Colonic mucosa (tissue), 4 donors: ENCODE data around the gene SLC5A4. TPM values are rescaled to one million over a fixed set of nuclear protein-coding genes. Genes with fewer than 3 reads are reported as not detected.
"Not testable (repeated sequence)": the region's sequence is repeated elsewhere in the genome, so short reads cannot be mapped to it uniquely, and the experiment has no call there.

Source experiments
- DNase-seq: peaks from one replicate; pipeline ENCODE4 v3.0.0-alpha.2; 2020
- H3K27ac ChIP-seq: fragments of 200-600 bp; one replicate; pipeline ENCODE4 v1.8.0; 2021
- H3K27me3 ChIP-seq: fragments of 200-600 bp; one replicate; pipeline ENCODE4 v1.8.0; 2021
- H3K36me3 ChIP-seq: fragments of 200-600 bp; one replicate; pipeline ENCODE4 v1.8.0; 2021
- H3K4me1 ChIP-seq: fragments of 200-600 bp; one replicate; pipeline ENCODE4 v1.8.0; 2021; ENCODE audit warnings: mild to moderate bottlenecking
- H3K4me3 ChIP-seq: fragments of 200-600 bp; one replicate; pipeline ENCODE4 v1.8.0; 2021
- H3K9ac ChIP-seq, 2 donors: one replicate each; pipeline ENCODE4 v1.7.0; 2013; ENCODE audit warnings: control low read depth in 2 of 2, low read depth in 2 of 2, low read length in 2 of 2
- H3K9me3 ChIP-seq: fragments of 200-600 bp; one replicate; pipeline ENCODE4 v1.8.0; 2021
- intact Hi-C: fragments of 100-400 bp; cut with DNase I; formaldehyde crosslinking; loops from one replicate; pipeline ENCODE4 v1.14.1; 2022
- total RNA-seq, 2 donors: library from RNA; stranded (reverse); fragmentation: NEBNext Ultra II Directional in 1 of 2; extraction: Animal tissue kit (Norgen Biotek cat#: 25700) in 1 of 2; gene quantifications; one replicate each; pipeline ENCODE4 v1.2.1, GENCODE V29; 2021
- TF ChIP-seq, protein P1 (sequence below): fragments of 200-600 bp; IDR thresholded peaks from one replicate; pipeline ENCODE4 v1.8.0; 2022; ENCODE audit warnings: antibody characterized with exemption, mild to moderate bottlenecking
- donor health status: healthy.
- donor health status: DM: no; HTN: no; CAD: no.
- donor health status: DM: no; HTN: no; CAD: no.

SLC5A4 gene
- total RNA-seq, 2 donors from 2014 or later, result not detected

DNA sequence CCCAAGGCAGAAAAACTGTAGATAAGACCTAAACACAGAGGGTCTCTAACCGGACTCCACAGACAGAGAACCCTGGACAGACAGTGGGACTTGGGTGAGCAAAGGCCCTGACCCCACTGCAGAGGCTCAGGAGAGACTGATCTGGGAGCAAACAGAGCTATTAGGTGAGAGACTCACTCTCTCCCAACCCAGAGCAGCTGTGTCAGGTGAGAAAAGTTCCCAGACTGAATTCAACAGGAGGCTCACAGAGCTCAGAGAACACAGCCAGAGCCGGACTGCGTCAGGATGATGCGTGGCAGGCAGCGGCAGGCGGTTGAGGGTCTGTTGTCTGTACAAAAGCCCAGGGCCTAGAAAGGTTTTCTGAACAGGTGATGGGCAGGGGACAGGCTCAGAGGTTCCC is 55.8 kb downstream of the SLC5A4 start:
- TF ChIP-seq, protein P1, sequence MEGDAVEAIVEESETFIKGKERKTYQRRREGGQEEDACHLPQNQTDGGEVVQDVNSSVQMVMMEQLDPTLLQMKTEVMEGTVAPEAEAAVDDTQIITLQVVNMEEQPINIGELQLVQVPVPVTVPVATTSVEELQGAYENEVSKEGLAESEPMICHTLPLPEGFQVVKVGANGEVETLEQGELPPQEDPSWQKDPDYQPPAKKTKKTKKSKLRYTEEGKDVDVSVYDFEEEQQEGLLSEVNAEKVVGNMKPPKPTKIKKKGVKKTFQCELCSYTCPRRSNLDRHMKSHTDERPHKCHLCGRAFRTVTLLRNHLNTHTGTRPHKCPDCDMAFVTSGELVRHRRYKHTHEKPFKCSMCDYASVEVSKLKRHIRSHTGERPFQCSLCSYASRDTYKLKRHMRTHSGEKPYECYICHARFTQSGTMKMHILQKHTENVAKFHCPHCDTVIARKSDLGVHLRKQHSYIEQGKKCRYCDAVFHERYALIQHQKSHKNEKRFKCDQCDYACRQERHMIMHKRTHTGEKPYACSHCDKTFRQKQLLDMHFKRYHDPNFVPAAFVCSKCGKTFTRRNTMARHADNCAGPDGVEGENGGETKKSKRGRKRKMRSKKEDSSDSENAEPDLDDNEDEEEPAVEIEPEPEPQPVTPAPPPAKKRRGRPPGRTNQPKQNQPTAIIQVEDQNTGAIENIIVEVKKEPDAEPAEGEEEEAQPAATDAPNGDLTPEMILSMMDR, result no peak
- intact Hi-C loops, result no loop called here
- peaks cover 4% of the 10 kb centered on the region for H3K4me1 ChIP-seq
- no peak for DNase-seq
- H3K27me3 ChIP-seq, result peaks cover 15% of the 10 kb centered on the region
- no peak overlapping the region for H3K27ac ChIP-seq
- no peaks in the 10 kb centered on the region for H3K36me3 ChIP-seq
- H3K9me3 ChIP-seq, result no peaks in the 10 kb centered on the region
- H3K9ac ChIP-seq, result no peak overlapping the region
- no peak overlapping the region for H3K4me3 ChIP-seq

DNA sequence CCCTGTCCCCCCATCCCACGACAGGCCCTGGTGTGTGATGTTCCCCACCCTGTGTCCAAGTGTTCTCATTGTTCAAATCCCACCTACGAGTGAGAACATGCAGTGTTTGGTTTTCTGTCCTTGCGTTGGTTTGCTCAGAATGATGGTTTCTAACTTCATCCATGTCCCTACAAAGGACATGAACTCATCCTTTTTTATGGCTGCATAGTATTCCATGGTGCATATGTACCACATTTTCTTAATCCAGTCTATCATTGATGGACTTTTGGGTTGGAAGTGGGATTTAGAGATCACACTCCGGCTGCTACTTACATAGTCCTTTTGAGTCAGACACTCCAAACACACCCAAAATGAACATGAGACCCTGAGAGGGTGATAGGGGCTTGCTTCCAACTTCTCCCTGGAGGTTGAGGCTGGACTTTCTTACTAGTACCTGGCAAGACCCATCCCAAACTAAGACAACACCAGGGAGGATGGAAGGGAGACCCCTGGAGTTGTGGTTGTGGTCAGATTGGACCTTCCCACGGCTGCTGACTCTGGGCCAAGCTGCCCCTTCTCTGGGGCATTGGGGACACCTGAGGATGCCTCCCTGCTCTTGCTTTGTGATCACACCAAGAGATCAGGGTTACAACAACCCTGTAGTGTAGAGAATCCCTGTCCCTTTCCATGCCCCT is 57.5 kb downstream of the SLC5A4 start:
- DNase-seq, H3K9ac ChIP-seq, H3K27ac ChIP-seq, H3K9me3 ChIP-seq, H3K36me3 ChIP-seq, H3K4me3 ChIP-seq, H3K4me1 ChIP-seq, H3K27me3 ChIP-seq, intact Hi-C loops: not testable (repeated sequence)

DNA sequence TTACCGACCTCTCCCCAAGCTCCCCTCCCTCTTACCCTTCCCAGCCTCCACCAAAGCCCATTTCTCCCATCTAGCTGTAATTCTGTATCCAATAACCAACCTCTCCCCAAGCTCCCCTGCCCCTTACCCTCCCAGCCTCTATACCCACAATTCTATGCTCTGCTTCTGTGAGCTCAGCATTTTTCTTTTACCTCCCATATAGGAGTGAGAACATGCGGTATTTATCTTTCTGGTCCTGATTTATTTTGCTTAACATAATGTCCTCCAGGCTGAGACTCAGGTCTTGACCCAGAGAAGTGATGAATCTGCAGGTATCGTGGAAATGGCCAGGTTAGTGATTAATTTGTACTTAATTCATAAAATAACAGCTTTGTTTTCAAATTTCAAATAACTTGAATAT is 59.2 kb downstream of the SLC5A4 start:
- intact Hi-C loops, result not testable (repeated sequence)

DNA sequence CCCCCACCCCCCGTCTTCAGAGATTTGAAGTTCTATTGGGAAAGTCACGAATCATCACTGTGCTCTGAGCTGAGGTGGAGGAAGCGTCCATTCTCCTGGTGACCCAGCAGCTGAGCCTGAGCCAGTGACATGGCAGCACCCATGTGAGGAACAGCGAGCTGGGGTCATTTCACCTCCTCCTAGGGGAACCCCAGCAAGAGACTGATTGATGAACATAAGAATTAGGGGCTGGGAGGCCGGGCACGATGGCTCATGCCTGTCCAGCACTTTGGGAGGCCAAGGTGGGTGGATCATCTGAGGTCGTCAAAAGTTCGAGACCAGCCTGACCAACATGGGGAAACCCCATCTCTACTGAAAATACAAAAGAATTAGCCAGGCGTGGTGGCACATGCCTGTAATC is 61.8 kb downstream of the SLC5A4 start:
- H3K27me3 ChIP-seq, H3K4me3 ChIP-seq, H3K4me1 ChIP-seq, DNase-seq, H3K27ac ChIP-seq, H3K9ac ChIP-seq, intact Hi-C loops, H3K36me3 ChIP-seq, H3K9me3 ChIP-seq: not testable (repeated sequence)

More for the DNA sequence above, 59.2 kb downstream of the SLC5A4 start:
- H3K27me3 ChIP-seq, H3K4me3 ChIP-seq, H3K27ac ChIP-seq, H3K36me3 ChIP-seq, H3K9me3 ChIP-seq, H3K4me1 ChIP-seq, H3K9ac ChIP-seq, DNase-seq: not testable (repeated sequence)

DNA sequence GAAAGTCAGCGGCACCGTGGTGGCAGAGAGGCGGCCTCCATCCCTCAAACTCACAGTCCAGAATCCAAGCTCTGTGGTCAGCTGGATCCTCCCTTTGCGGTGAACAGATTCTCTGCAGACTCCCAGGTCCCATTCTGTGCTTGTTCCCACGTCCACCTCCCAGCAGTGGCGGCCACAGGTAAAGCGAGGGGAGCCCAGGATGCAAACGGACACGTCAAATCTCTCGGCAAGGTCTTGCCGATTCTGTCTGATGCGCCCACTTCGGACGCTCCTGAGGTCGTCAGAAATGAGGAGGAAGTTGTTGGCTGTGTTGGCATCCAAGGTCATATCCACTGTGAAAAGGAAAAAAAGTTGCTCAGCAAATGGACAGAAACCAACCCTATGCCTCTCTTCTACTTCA is 64.1 kb downstream of the SLC5A4 start:
- DNase-seq, H3K4me1 ChIP-seq, H3K9ac ChIP-seq, intact Hi-C loops, H3K36me3 ChIP-seq, H3K27ac ChIP-seq, H3K9me3 ChIP-seq, H3K27me3 ChIP-seq, H3K4me3 ChIP-seq: not testable (repeated sequence)

DNA sequence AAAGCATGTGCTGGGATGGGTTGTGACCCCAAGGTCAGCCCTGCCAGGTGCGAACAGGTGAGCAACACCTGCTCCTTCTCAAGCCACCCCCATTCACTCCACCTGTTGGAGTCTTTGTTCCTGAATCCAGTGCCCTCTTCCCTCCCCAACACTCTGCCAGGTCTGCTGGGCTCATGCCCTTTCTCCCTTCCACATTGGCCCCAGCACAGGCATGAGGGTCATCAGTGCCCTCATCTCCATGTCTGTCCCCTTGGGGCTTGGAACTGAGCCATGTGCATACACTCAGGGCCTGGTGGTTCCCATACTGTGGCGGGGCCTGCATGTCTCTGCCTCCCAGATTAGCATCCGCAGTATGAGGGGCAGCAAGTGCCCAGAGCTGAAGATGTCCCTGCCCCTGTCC is 69.3 kb downstream of the SLC5A4 start:
- Histone ChIP-seq H3K9ac (no peak overlapping the region), H3K36me3 (no peaks in the 10 kb centered on the region), H3K4me3 (no peak overlapping the region), H3K9me3 (no peaks in the 10 kb centered on the region), H3K27me3 (no peaks in the 10 kb centered on the region), H3K4me1 (no peaks in the 10 kb centered on the region), H3K27ac (no peak overlapping the region)
- TF ChIP-seq, protein P1, result no peak
- intact Hi-C loops, result no loop called here
- no peak for DNase-seq

DNA sequence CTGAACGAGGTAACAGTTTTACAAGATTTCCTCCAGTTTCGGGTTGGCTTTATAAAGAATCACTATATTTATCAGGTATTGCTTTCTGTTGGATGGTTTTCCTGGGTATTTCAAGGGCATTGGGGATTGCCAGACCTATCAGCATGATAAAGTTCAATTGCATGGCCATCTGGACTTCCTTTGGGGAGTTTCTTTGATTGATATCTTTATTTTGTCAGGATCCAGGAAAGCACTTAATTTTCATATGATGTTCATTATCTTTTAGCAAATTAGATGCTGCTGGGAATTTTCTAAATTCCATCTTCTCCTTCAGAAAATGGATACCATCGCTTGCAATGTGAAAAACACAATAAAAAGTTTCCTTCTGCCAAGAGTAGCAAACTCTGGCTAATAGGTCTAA is 71.5 kb downstream of the SLC5A4 start:
- Histone ChIP-seq H3K36me3 (no peaks in the 10 kb centered on the region), H3K27me3 (no peaks in the 10 kb centered on the region), H3K4me3 (no peak overlapping the region), H3K4me1 (no peaks in the 10 kb centered on the region), H3K9ac (no peak overlapping the region), H3K9me3 (no peaks in the 10 kb centered on the region), H3K27ac (no peak overlapping the region)
- intact Hi-C loops, result no loop called here
- no peak for DNase-seq
- TF ChIP-seq, protein P1, result no peak
